NCI-H446 (cell line): Measurements from ENCODE around the gene TIMELESS.
A peak's percentile ranks its signal among the peaks of the same experiment; 100 is the strongest.
"Not testable (repeated sequence)": the region's sequence is repeated elsewhere in the genome, so short reads cannot be mapped to it uniquely, and the experiment has no call there.

Experiments
- DNase-seq, 2 experiments: peaks; one replicate each; lab custom pipeline; 2025; lab: John Stamatoyannopoulos, UW

TIMELESS gene, protein sequence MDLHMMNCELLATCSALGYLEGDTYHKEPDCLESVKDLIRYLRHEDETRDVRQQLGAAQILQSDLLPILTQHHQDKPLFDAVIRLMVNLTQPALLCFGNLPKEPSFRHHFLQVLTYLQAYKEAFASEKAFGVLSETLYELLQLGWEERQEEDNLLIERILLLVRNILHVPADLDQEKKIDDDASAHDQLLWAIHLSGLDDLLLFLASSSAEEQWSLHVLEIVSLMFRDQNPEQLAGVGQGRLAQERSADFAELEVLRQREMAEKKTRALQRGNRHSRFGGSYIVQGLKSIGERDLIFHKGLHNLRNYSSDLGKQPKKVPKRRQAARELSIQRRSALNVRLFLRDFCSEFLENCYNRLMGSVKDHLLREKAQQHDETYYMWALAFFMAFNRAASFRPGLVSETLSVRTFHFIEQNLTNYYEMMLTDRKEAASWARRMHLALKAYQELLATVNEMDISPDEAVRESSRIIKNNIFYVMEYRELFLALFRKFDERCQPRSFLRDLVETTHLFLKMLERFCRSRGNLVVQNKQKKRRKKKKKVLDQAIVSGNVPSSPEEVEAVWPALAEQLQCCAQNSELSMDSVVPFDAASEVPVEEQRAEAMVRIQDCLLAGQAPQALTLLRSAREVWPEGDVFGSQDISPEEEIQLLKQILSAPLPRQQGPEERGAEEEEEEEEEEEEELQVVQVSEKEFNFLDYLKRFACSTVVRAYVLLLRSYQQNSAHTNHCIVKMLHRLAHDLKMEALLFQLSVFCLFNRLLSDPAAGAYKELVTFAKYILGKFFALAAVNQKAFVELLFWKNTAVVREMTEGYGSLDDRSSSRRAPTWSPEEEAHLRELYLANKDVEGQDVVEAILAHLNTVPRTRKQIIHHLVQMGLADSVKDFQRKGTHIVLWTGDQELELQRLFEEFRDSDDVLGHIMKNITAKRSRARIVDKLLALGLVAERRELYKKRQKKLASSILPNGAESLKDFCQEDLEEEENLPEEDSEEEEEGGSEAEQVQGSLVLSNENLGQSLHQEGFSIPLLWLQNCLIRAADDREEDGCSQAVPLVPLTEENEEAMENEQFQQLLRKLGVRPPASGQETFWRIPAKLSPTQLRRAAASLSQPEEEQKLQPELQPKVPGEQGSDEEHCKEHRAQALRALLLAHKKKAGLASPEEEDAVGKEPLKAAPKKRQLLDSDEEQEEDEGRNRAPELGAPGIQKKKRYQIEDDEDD

GRCh38 chr12:56448860-56449621, at the start of gene TIMELESS:
Gene TIMELESS (minus strand): TSS chr12:56449426. CDS start chr12:56434170, 15,256 bp downstream.
- DNase-seq = peak; percentile 74 to 90

GRCh38 chr12:56498126-56498902, 49.1 kb upstream of the TIMELESS start:
- DNase-seq = not testable (repeated sequence)

DNA sequence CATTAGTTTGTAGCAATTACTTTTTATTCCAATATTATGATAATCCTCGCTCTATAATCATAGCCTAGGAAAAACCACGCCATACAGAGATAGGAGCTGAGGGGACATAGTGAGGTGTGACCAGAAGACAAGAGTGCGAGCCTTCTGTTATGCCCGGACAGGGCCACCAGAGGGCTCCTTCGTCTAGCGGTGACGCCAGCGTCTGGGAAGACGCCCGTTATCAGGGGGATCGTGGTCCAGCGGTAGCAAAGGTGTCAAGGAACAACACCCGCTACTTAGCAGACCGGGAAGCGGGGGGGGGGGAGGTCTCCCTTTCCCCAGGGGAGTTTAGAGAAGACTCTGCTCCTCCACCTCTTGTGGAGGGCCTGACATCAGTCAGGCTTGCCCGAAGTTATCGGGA, 47.5 kb upstream of the TIMELESS start:
- peak in 1 of 2 experiments; percentile 22 for DNase-seq

- DNase-seq = not testable (repeated sequence)
Measured at GRCh38 chr12:56494481-56494880, 45.3 kb upstream of the TIMELESS start.

GRCh38 chr12:56494106-56494415, 44.8 kb upstream of the TIMELESS start:
- DNase-seq = not testable (repeated sequence)

- not testable (repeated sequence) for DNase-seq
Measured at GRCh38 chr12:56493409-56494105, 44.3 kb upstream of the TIMELESS start.

DNA sequence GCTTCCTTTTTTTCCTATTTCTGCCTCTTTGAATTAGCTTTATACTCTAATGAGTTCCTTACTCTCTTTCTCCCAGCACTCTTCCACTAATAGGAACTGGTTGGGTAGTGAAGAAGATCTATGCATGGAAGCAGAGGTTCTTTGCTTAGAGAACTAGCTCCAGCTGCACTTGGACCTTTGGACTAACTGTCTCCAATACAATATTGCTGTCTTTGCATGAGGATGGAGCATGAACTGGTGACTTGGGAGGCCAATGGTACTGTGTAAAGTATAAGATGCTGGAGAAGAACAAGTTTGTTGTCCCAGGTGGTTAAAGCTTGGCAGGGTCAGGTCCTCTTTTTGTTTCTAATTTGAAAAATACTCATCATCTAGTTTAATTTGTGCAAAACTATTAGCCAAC, 41.1 kb upstream of the TIMELESS start:
- no peak for DNase-seq

- DNase-seq = peak; percentile 65 to 88
Measured at GRCh38 chr12:56488041-56488955, 39.1 kb upstream of the TIMELESS start, which contains the start of gene GLS2. Gene GLS2 (minus strand): TSS chr12:56488161. CDS start chr12:56488118, 43 bp downstream.

- peak in 1 of 2 experiments; percentile 56 for DNase-seq
Measured at GRCh38 chr12:56487448-56488040, 38.3 kb upstream of the TIMELESS start.

DNA sequence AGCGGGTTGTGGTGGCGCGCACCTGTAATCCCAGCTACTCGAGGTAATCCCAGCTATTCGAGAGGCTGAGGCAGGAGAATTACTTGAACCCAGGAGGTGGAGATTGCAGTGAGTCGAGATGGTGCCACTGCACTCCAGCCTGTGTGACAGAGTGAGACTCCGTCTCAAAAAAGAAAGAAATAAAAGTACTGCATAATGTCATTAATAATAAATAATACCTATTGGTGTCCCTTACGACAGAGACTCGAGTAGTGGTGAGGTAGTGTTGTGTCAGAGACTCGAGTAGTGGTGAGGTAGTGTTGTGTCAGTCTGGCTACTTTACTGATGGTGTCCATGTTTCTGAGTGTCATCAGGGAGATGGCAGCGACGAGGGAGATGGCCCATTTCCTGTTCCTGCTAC, 37.5 kb upstream of the TIMELESS start:
- DNase-seq = no peak

DNA sequence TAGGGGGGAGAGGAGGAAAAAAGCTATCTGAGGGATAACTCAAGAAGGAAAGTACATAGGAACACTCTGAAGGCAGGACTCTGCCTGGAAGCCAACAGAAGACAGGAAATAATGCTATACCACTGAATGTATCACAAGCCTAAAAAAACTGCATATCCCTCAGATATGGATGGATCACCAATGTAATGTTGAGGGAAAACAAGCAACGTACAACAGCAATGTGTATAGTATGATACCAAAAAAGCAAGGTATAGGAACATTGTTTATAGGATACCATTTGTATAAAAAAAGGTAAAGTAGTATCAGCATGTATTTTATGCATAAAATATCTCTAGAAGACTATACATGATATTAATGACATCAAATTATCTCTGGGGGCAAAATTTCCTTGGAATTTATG, 35.3 kb upstream of the TIMELESS start:
- no peak for DNase-seq

- no peak for DNase-seq
Measured at GRCh38 chr12:56479625-56480024, 30.4 kb upstream of the TIMELESS start.

GRCh38 chr12:56477521-56478225, 28.4 kb upstream of the TIMELESS start:
- no peak for DNase-seq

DNA sequence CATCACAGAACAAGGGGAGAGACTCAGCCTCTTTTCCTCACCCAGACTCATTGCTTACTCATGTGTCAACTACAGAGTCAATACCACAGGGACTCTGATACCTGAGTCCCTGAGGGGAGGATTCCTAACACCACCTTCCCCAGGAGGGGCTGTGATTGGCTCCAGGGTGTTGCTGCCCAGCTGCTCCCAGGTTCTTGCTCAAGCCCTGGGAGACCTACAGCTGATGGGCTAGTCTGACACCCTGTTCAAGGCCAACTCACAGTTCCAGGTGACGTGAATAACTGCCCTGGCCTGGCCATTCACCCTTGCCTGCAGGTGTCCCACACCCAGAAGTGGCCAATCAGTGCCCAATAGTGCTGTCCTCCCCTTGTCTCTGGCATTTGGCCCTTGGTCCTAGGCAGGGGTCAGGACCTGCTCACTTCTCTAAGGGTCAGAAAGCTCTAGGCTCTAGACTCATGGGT, 27.8 kb upstream of the TIMELESS start:
- no peak for DNase-seq

GRCh38 chr12:56476143-56476542, 26.9 kb upstream of the TIMELESS start:
- DNase-seq = no peak

- DNase-seq = no peak
Measured at GRCh38 chr12:56474389-56474788, 25.2 kb upstream of the TIMELESS start.

DNA sequence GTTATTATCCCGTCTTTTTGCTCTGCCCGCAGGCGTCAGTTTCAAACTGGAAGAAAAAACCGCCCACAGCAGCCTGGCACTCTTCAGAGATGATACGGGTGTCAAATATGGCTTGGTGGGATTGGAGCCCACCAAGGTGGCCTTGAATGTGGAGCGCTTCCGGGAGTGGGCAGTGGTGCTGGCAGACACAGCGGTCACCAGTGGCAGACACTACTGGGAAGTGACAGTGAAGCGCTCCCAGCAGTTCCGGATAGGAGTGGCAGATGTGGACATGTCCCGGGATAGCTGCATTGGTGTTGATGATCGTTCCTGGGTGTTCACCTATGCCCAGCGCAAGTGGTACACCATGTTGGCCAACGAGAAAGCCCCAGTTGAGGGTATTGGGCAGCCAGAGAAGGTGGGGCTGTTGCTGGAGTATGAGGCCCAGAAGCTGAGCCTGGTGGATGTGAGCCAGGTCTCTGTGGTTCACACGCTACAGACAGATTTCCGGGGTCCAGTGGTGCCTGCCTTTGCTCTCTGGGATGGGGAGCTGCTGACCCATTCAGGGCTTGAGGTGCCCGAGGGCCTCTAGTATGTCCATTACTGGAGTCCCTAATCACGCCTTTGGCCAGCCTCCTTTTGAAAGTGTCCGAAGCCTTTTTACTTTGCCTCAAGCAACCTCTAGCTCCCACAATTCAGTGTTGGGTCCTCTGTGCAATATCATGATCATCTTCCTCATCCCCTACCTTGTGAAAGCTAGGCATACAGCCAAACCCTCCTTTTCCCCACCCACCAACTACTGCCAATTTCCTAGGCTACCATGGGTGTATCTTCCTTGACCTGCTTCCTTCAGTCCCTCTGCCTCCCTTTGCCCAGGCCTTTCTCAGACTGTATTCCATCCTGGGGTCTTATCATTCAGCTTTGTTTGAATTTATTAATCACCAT, 20.0 kb upstream of the TIMELESS start:
- DNase-seq = no peak
